GM18520 (cell line): Measurements from ENCODE around the gene ETFDH.
A peak's percentile ranks its signal among the peaks of the same experiment; 100 is the strongest.
"Not testable (repeated sequence)": the region's sequence is repeated elsewhere in the genome, so short reads cannot be mapped to it uniquely, and the experiment has no call there.

Source experiments
- ATAC-seq: cut with Tn5 transposase; IDR thresholded peaks from one replicate; pipeline ENCODE4 v1.9.1; 2021; ENCODE audit not compliant: unreplicated experiment

Gene ETFDH

GRCh38 chr4:158671915-158672806 lies at the start of gene ETFDH:
ETFDH (plus strand) TSS chr4:158672296; CDS start chr4:158672457, 161 bp downstream.
- peak; percentile 87 for ATAC-seq

- ATAC-seq, result peak; percentile 82
These were observed 47.1 kb upstream of the ETFDH start for GRCh38 chr4:158624889-158625478.

- ATAC-seq, result no peak
These were observed 46.6 kb upstream of the ETFDH start for GRCh38 chr4:158625544-158625943.

GRCh38 chr4:158630893-158631292 lies 41.2 kb upstream of the ETFDH start:
- ATAC-seq, result no peak

GRCh38 chr4:158636619-158637018 lies 35.5 kb upstream of the ETFDH start:
- no peak for ATAC-seq

- ATAC-seq, result no peak
These were observed 27.7 kb upstream of the ETFDH start for GRCh38 chr4:158644356-158644755.

GRCh38 chr4:158644760-158645159 lies 27.3 kb upstream of the ETFDH start:
- no peak for ATAC-seq

GRCh38 chr4:158649111-158649680 lies 22.9 kb upstream of the ETFDH start:
- no peak for ATAC-seq

- no peak for ATAC-seq
These were observed 19.2 kb upstream of the ETFDH start for GRCh38 chr4:158652920-158653319.

- no peak for ATAC-seq
These were observed 15.7 kb upstream of the ETFDH start for GRCh38 chr4:158656439-158656838.

- ATAC-seq, result no peak
These were observed 14.8 kb upstream of the ETFDH start for GRCh38 chr4:158657291-158657690.

- not testable (repeated sequence) for ATAC-seq
These were observed 8.8 kb upstream of the ETFDH start for GRCh38 chr4:158663255-158663654.

- ATAC-seq, result not testable (repeated sequence)
These were observed 8.1 kb upstream of the ETFDH start for GRCh38 chr4:158663707-158664625.

GRCh38 chr4:158664806-158665205 lies 7.3 kb upstream of the ETFDH start:
- no peak for ATAC-seq

GRCh38 chr4:158666892-158667291 lies 5.2 kb upstream of the ETFDH start:
- no peak for ATAC-seq

GRCh38 chr4:158667651-158668198 lies 4.4 kb upstream of the ETFDH start:
- ATAC-seq, result no peak

- no peak for ATAC-seq
These were observed 2.8 kb upstream of the ETFDH start for GRCh38 chr4:158669310-158669709.

- peak; percentile 13 for ATAC-seq
These were observed 976 bp upstream of the ETFDH start for GRCh38 chr4:158670975-158671664.

- no peak for ATAC-seq
These were observed 506 bp upstream of the ETFDH start, which contains the start of gene C4orf46 for GRCh38 chr4:158671665-158671914. C4orf46 (minus strand) TSS chr4:158671887; CDS start chr4:158671801, 86 bp downstream.

- no peak for ATAC-seq
These were observed 1.5 kb downstream of the ETFDH start for GRCh38 chr4:158673633-158674032.
